HepG2 (cell line): ENCODE results near the gene MTHFD1. TPM values are rescaled to one million over a fixed set of nuclear protein-coding genes. Genes with fewer than 3 reads are reported as not detected.

Source experiments
- ATAC-seq: fragments of 200-7000 bp; cut with Tn5 transposase; 3 replicates; pipeline ENCODE4 v1.9.1; 2020; ENCODE audit warnings: mild to moderate bottlenecking, moderate library complexity
- BruUV-seq: library from RNA; stranded (reverse); fragments of 400-500 nt; replicated peaks from 2 replicates; lab custom pipeline; 2021; lab: Mats Ljungman, UMichigan
- CTCF ChIA-PET: fragments of 300-600 bp; formaldehyde crosslinking; extraction: SDS; loops from one replicate; lab custom pipeline; 2021; ENCODE audit warnings: low total read pairs, inconsistent platforms, low intra/inter-chr PET ratio; lab: Yijun Ruan, JAX
- POLR2A ChIA-PET: fragments of 350-600 bp; sonication (Branson Sonifier 250); formaldehyde crosslinking; loops from one replicate; lab custom pipeline; 2020; ENCODE audit warnings: antibody characterized with exemption, inconsistent platforms; lab: Yijun Ruan, JAX
- DNase-seq: peaks from one replicate; pipeline ENCODE4 v3.0.0-alpha.2; 2015; ENCODE audit warnings: low spot score
- FAIRE-seq: peaks from 3 replicates; lab custom pipeline; 2011; peaks lifted over from hg19 to GRCh38; lab: Jason Lieb, UNC
- H2AFZ ChIP-seq: one replicate; pipeline ENCODE4 v1.6.1; 2011; ENCODE audit warnings: low read length, inconsistent platforms
- H3K27ac ChIP-seq: fragments of 300-600 bp; 3 replicates; pipeline ENCODE4 v1.8.0; 2011; ENCODE audit warnings: mixed run types, mild to moderate bottlenecking, mixed read lengths, low read length, inconsistent platforms; ENCODE audit not compliant: insufficient read depth; ENCODE audit errors: extremely low read length
- H3K27me3 ChIP-seq, 2 experiments: fragments of 200-600 bp in 1 of 2; 2 replicates in 1 of 2; 3 replicates in 1 of 2; pipeline versions ENCODE4 v1.6.0 to v1.8.0; 2011; ENCODE audit warnings: low read length in 2 of 2, mild to moderate bottlenecking in 2 of 2, moderate library complexity in 2 of 2, inconsistent platforms in 1 of 2; ENCODE audit not compliant: insufficient read depth in 2 of 2, control insufficient read depth in 1 of 2
- H3K36me3 ChIP-seq, 2 experiments: fragments of 200-600 bp in 1 of 2; replicated peaks in 1 of 2; 2 replicates in 1 of 2; 3 replicates in 1 of 2; pipeline versions ENCODE4 v1.5.1 to v1.8.0; 2011; ENCODE audit warnings: low read length in 2 of 2, inconsistent platforms in 1 of 2; ENCODE audit not compliant: insufficient read depth in 2 of 2, control insufficient read depth in 1 of 2
- H3K4me1 ChIP-seq: 2 replicates; pipeline ENCODE4 v1.5.1; 2012; ENCODE audit warnings: low read length, inconsistent platforms; ENCODE audit not compliant: insufficient read depth
- H3K4me2 ChIP-seq: 2 replicates; pipeline ENCODE4 v1.6.0; 2011; ENCODE audit warnings: low read depth, low read length, inconsistent platforms
- H3K4me3 ChIP-seq, 3 experiments: fragments of 200-600 bp in 1 of 3; sonication (generic), shearing (Covaris generic) in 1 of 3; replicated peaks in 1 of 3; 2 replicates each; pipeline ENCODE4 v1.5.1; 2011 to 2016; ENCODE audit warnings: low read length in 3 of 3, inconsistent platforms in 2 of 3, low read depth in 2 of 3, mild to moderate bottlenecking in 2 of 3, control low read depth in 1 of 3, mixed read lengths in 1 of 3; ENCODE audit not compliant: insufficient read depth in 1 of 3
- H3K79me2 ChIP-seq: one replicate; pipeline ENCODE4 v1.6.1; 2011; ENCODE audit warnings: low read length, inconsistent platforms; ENCODE audit not compliant: insufficient read depth
- H3K9ac ChIP-seq: 2 replicates; pipeline ENCODE4 v1.6.0; 2011; ENCODE audit warnings: mild to moderate bottlenecking, low read depth, low read length, inconsistent platforms; ENCODE audit not compliant: insufficient read depth
- H3K9me3 ChIP-seq: 2 replicates; pipeline ENCODE4 v1.5.1; 2012; ENCODE audit warnings: mild to moderate bottlenecking, low read length
- H4K20me1 ChIP-seq: 2 replicates; pipeline ENCODE4 v1.6.0; 2011; ENCODE audit warnings: inconsistent platforms, mild to moderate bottlenecking, low read length, moderate library complexity; ENCODE audit not compliant: insufficient read depth
- AKAP8 ChIP-seq: sonication (generic); formaldehyde crosslinking; IDR thresholded peaks from 2 replicates; pipeline ENCODE4 v1.5.1; 2020; ENCODE audit warnings: mild to moderate bottlenecking, missing genetic modification reagents
- DPF2 ChIP-seq: sonication (generic); formaldehyde crosslinking; IDR thresholded peaks from 2 replicates; pipeline ENCODE4 v1.4.0; 2020; ENCODE audit warnings: mild to moderate bottlenecking, low read depth, missing genetic modification reagents, borderline replicate concordance
- ETV5 ChIP-seq: IDR thresholded peaks from 2 replicates; pipeline ENCODE4 v1.6.1; 2018; ENCODE audit warnings: missing biosample characterization, missing genetic modification reagents, inconsistent platforms, borderline replicate concordance
- FOXO4 ChIP-seq: sonication (generic); formaldehyde crosslinking; conservative IDR thresholded peaks from 2 replicates; pipeline ENCODE4 v1.8.1; 2023; ENCODE audit warnings: missing genetic modification reagents
- HMGXB4 ChIP-seq, 2 experiments: sonication (generic) in 1 of 2; formaldehyde crosslinking in 1 of 2; IDR thresholded peaks; 2 replicates each; pipeline versions ENCODE4 v1.4.0 to v1.6.1; 2018 to 2020; ENCODE audit warnings: missing genetic modification reagents in 2 of 2, borderline replicate concordance in 1 of 2, low read depth in 1 of 2, mild to moderate bottlenecking in 1 of 2, missing biosample characterization in 1 of 2
- NR2F2 ChIP-seq: IDR thresholded peaks from 2 replicates; pipeline ENCODE4 v1.6.1; 2012; ENCODE audit warnings: low read depth, inconsistent platforms, borderline replicate concordance
- SP4 ChIP-seq: sonication (generic); formaldehyde crosslinking; IDR thresholded peaks from 2 replicates; pipeline ENCODE4 v1.8.1; 2023; ENCODE audit warnings: mild to moderate bottlenecking, missing genetic modification reagents
- YEATS4 ChIP-seq: sonication (generic); formaldehyde crosslinking; IDR thresholded peaks from 2 replicates; pipeline ENCODE4 v1.4.0; 2020; ENCODE audit warnings: missing genetic modification reagents, borderline replicate concordance
- ZBTB7A ChIP-seq: sonication (generic); formaldehyde crosslinking; IDR thresholded peaks from 2 replicates; pipeline ENCODE4 v1.8.0; 2022; ENCODE audit warnings: mild to moderate bottlenecking, missing genetic modification reagents
- ZFY ChIP-seq: sonication (generic); formaldehyde crosslinking; IDR thresholded peaks from 2 replicates; pipeline ENCODE4 v1.4.0; 2020; ENCODE audit warnings: missing genetic modification reagents
- ZNF121 ChIP-seq: sonication (generic); formaldehyde crosslinking; IDR thresholded peaks from 2 replicates; pipeline ENCODE4 v1.5.0; 2020; ENCODE audit warnings: mild to moderate bottlenecking, missing genetic modification reagents
- ZNF441 ChIP-seq: sonication (generic); formaldehyde crosslinking; IDR thresholded peaks from 2 replicates; pipeline ENCODE4 v1.7.0; 2021; ENCODE audit warnings: missing genetic modification reagents, borderline replicate concordance
- ZNF770 ChIP-seq: sonication (generic); formaldehyde crosslinking; IDR thresholded peaks from 2 replicates; pipeline ENCODE4 v1.5.0; 2020; ENCODE audit warnings: mild to moderate bottlenecking, missing genetic modification reagents
- ZSCAN31 ChIP-seq: sonication (generic); formaldehyde crosslinking; IDR thresholded peaks from 2 replicates; pipeline ENCODE4 v1.5.0; 2020; ENCODE audit warnings: low read depth, mild to moderate bottlenecking, missing genetic modification reagents
- WGBS: methylation state at CpG from one replicate; pipeline ENCODE4 v1.1.6; 2017; ENCODE audit warnings: low lambda C conversion rate; 5-methylcytosine and 5-hydroxymethylcytosine counted together
- in situ Hi-C: cut with HindIII; loops from 2 replicates; pipeline ENCODE4 v1.10.0; 2017; ENCODE audit warnings: low pct_unique_long_range_greater_than_20kb; ENCODE audit not compliant: extremely low pct_ligation_motif_present
- intact Hi-C: fragments of 100-400 bp; cut with micrococcal nuclease; formaldehyde crosslinking; loops from one replicate; pipeline ENCODE4 v1.10.0; 2022; ENCODE audit not compliant: unreplicated experiment
- polyA plus RNA-seq, 8 experiments: library from polyadenylated mRNA; depleted of rRNA in 3 of 8; stranded (reverse) in 7 of 8; unstranded in 1 of 8; fragments of >200 nt; fragmentation: Illumina TruSeq in 4 of 8; extraction: Trizol in 4 of 8; gene quantifications; 2 replicates each; pipeline versions ENCODE4 v1.2.1 to v1.2.3, GENCODE V29; 2011 to 2016; ENCODE audit warnings: low read depth in 4 of 8, missing spikeins in 1 of 8, mixed read lengths in 1 of 8; ENCODE audit not compliant: insufficient read depth in 1 of 8
- total RNA-seq, 5 experiments: library from RNA; depleted of rRNA; stranded (reverse); fragments of >200 nt; fragmentation: Illumina TruSeq; extraction: Trizol; gene quantifications; 2 replicates each; pipeline ENCODE4 v1.2.3, GENCODE V29; 2016; ENCODE audit warnings: low read depth in 1 of 5

Gene MTHFD1
- total and polyA plus RNA-seq, 2 of the 13 experiments (the other 11 are each of a cell fraction or from before 2014, with no cell fraction given) = 31.0 to 106 TPM

GRCh38 chr14:64504310-64504896, 116.2 kb downstream of the MTHFD1 start, which contains the start of gene ZBTB1 (continued):
- no peak for TF ChIP-seq ZSCAN31
- TF ChIP-seq, all 625 proteins: peak for 134

- ChIA-PET CTCF (no interaction called here), POLR2A (interaction anchor here (0.8 to 1.9 kb wide), 12 partner anchors 9 to 434 kb away, joined by 3 to 17 read pairs (median 4); partner anchors contain the start of genes HSPA2 and MTHFD1)
- 2% methylated on average over 35 of the region's 68 CpGs for WGBS
- H4K20me1 ChIP-seq = peaks cover 26% of the 10 kb centered on the region
- H3K9ac ChIP-seq = peak overlapping the region; percentile 95
- H3K4me1 ChIP-seq = peaks cover 69% of the 10 kb centered on the region
- DNase-seq (peak; percentile 67), ATAC-seq (peak; percentile 28), FAIRE-seq (no peak)
- H3K4me2 ChIP-seq = peak overlapping the region; percentile 91
- peaks cover 61% of the 10 kb centered on the region for H3K79me2 ChIP-seq
- no peak overlapping the region for H2AFZ ChIP-seq
- peak overlapping the region; percentile 75 to 98 (median 93) for H3K4me3 ChIP-seq
- no peaks in the 10 kb centered on the region for H3K36me3 ChIP-seq
- H3K27me3 ChIP-seq = no peaks in the 10 kb centered on the region; a peak in 1 of 5 replicates
- no peaks in the 10 kb centered on the region for H3K9me3 ChIP-seq
- in situ Hi-C loops (no loop called here), intact Hi-C loops (no loop called here)
- peak overlapping the region; percentile 99 for H3K27ac ChIP-seq
- BruUV-seq = TSS peak; percentile 51
- no peak for TF ChIP-seq YEATS4 (CRISPR knock-in tag)
- TF ChIP-seq ZFY (CRISPR knock-in tag) = peak; percentile 79
- TF ChIP-seq ZBTB7A (CRISPR knock-in tag) = 0 out of 2 replicates have a peak, but pooled peaks have one; percentile 39
- no peak for TF ChIP-seq DPF2
- no peak for TF ChIP-seq ETV5 (CRISPR knock-in tag)
- 0 out of 2 replicates have a peak, but pooled peaks have one; percentile 52 for TF ChIP-seq FOXO4 (CRISPR knock-in tag)
- TF ChIP-seq NR2F2 = peak; percentile 15; the same call in 1 of the 2 replicates
- TF ChIP-seq ZNF121 (CRISPR knock-in tag) = 0 out of 2 replicates have a peak, but pooled peaks have one; percentile 3
- TF ChIP-seq SP4 = peak; percentile 52
- peak in 1 of 2 experiments; percentile 18; a peak in 1 of 4 replicates for TF ChIP-seq HMGXB4 (CRISPR knock-in tag; IDR thresholded peaks at IDR 0.05; ENCODE audit: borderline replicate concordance in 1 of 2, low read depth in 1 of 2)
- TF ChIP-seq ZNF441 = peak; percentile 5; the same call in 1 of the 2 replicates
- peak; percentile 26; the same call in 1 of the 2 replicates for TF ChIP-seq ZNF770
- TF ChIP-seq AKAP8 = peak; percentile 41; the same call in 1 of the 2 replicates
Measured at GRCh38 chr14:64504897-64505794, 117.0 kb downstream of the MTHFD1 start.
